Left ventricle myocardium superior (tissue), 1 donor: ENCODE measurements around the gene ZNF234. TPM values are rescaled to one million over a fixed set of nuclear protein-coding genes. Genes with fewer than 3 reads are reported as not detected.
"Not testable (repeated sequence)": the region's sequence is repeated elsewhere in the genome, so short reads cannot be mapped to it uniquely, and the experiment has no call there.

Experiments used
- ATAC-seq: fragments of 200-7000 bp; cut with Tn5 transposase; one replicate; pipeline ENCODE4 v1.9.1; 2020; ENCODE audit warnings: mild to moderate bottlenecking, moderate library complexity
- DNase-seq: peaks from one replicate; pipeline ENCODE4 v3.0.0-alpha.2; 2020
- intact Hi-C: fragments of 100-400 bp; cut with micrococcal nuclease; formaldehyde crosslinking; loops from one replicate; pipeline ENCODE4 v1.11.0; 2022
- total RNA-seq: library from RNA; stranded (reverse); fragmentation: NEBNext Ultra II Directional; extraction: Animal tissue kit (Norgen Biotek cat#: 25700); gene quantifications from one replicate; pipeline ENCODE4 v1.2.1, GENCODE V29; 2021
- donor health status: DM: no; HTN: yes; CAD: no; lungs with severe emphysema.

ZNF234 gene
- total RNA-seq, 1 donor from 2014 or later: 14.3 TPM

- DNase-seq, intact Hi-C loops, ATAC-seq: not testable (repeated sequence)
Measured at GRCh38 chr19:44170660-44171059, 29.3 kb downstream of the ZNF234 start.

DNA sequence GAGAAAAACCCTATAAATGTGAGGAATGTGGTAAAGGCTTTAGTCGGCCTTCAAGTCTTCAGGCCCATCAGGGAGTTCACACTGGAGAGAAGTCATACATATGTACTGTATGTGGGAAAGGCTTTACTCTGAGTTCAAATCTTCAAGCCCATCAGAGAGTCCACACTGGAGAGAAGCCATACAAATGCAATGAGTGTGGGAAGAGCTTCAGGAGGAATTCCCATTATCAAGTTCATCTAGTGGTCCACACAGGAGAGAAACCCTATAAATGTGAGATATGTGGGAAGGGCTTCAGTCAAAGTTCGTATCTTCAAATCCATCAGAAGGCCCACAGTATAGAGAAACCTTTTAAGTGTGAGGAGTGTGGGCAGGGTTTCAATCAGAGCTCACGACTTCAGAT is 35.2 kb downstream of the ZNF234 start:
- intact Hi-C loops: no loop called here
- ATAC-seq: no peak
- DNase-seq: no peak

- no peak for DNase-seq
- no peak for ATAC-seq
- intact Hi-C loops: no loop called here
Measured at GRCh38 chr19:44180968-44181367, 39.6 kb downstream of the ZNF234 start.

GRCh38 chr19:44182145-44182544 is 40.8 kb downstream of the ZNF234 start:
- ATAC-seq: no peak
- intact Hi-C loops: no loop called here
- no peak for DNase-seq

DNA sequence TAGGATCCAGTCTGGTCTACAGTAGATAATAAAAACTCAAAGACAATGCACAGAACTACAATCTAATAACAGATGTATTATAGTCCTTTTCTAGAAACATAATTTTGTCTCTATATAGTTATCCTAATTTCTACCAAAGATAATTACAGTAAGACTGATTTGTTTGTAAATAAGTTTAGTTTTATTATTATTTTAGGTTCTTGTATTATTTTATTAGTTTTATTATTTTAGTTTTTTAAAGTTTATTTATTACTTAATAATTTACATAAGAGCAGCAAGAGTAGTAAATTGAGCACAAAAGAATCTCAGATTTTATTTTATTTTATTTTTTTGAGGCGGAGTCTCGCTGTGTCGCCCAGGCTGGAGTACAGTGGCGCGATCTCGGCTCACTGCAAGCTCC is 48.7 kb downstream of the ZNF234 start:
- no peak for ATAC-seq
- intact Hi-C loops: no loop called here
- DNase-seq: no peak

DNA sequence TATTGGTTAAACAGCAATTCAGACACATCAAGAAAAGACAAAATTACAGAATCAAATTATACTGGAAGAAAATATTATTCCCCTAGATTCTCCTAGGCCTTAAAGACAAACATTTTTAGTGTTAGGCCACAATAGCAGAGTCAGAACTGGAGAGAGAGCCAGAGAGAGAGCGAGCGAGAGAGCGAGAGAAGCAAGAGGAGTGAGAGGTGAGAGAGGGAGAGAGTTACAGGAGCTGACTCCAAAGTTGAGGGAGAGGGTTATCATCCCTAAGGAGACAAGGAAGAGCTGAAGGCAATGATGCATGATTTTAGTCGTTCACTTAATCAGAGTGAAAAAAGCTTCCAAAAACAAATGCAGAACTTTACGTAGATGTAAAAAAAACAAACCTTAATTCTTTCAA is 50.8 kb downstream of the ZNF234 start:
- DNase-seq (no peak), ATAC-seq (no peak)
- intact Hi-C loops: no loop called here

DNA sequence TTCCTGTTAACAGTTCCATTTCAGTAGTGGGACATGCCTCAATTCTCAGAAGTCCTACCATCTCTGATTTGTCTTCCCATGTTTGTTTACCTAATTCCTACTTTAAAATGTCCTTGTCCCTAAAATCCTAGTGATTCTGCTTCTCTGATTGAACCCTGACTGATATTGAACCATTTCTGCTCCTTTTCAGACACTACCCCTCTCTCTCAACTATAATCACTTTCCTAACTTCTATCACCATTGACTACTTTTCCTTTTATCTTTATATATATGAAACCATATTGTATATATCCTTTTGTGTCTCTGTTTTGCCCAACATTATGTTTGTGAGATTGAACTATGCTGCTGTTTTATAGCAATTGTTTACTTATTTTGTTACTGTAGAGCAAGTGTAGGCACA is 55.4 kb downstream of the ZNF234 start:
- intact Hi-C loops: no loop called here
- ATAC-seq (no peak), DNase-seq (no peak)

DNA sequence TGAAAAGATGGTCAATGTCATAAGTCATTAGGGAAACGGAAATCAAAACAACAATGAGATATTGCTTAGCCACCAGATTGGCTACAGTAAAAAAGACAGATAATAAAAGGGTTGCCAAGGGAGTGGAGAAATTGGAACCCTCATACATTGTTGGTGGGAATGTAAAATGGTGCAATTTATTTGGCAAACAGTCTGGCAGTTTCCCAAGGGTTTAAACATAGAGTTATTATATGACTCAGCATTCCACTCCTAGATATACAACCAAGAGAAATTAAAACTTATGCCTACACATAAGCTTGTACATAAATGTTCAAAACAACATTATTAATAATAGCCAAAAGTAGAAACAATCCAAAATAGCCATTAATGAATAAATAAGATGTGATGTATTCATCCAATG is 61.1 kb downstream of the ZNF234 start:
- no peak for ATAC-seq
- DNase-seq: no peak
- intact Hi-C loops: no loop called here

GRCh38 chr19:44202974-44203373 is 61.6 kb downstream of the ZNF234 start:
- no peak for DNase-seq
- intact Hi-C loops: no loop called here
- no peak for ATAC-seq

- intact Hi-C loops, DNase-seq, ATAC-seq: not testable (repeated sequence)
Measured at GRCh38 chr19:44203877-44204276, 62.5 kb downstream of the ZNF234 start.

GRCh38 chr19:44204772-44205171 is 63.4 kb downstream of the ZNF234 start:
- intact Hi-C loops: no loop called here
- DNase-seq (no peak), ATAC-seq (no peak)

- intact Hi-C loops: no loop called here
- peak; percentile 96 for ATAC-seq
- peak; percentile 89 for DNase-seq
Measured at GRCh38 chr19:44207126-44207803, 65.9 kb downstream of the ZNF234 start.

Other genes starting within 250 kb of the ZNF234 start
- 8.9 TPM for gene ZNF45, start 206.3 kb upstream of the ZNF234 start, total RNA-seq
- gene ZNF221, start 190.3 kb upstream of the ZNF234 start, total RNA-seq: 4.3 TPM
- gene ZNF155, start 157.4 kb upstream of the ZNF234 start, total RNA-seq: 8.9 TPM
- 3.0 TPM for gene ZNF230, start 138.6 kb upstream of the ZNF234 start, total RNA-seq
- 3.5 TPM for gene ZNF222, start 116.2 kb upstream of the ZNF234 start, total RNA-seq
- 2.3 TPM for gene ZNF223, start 89.5 kb upstream of the ZNF234 start, total RNA-seq
- 1.8 TPM for gene ZNF284, start 69.4 kb upstream of the ZNF234 start, total RNA-seq
- gene ZNF224, start 47.2 kb upstream of the ZNF234 start, total RNA-seq: 15.5 TPM
- 2.6 TPM for gene ZNF225, start 28.2 kb upstream of the ZNF234 start, total RNA-seq
- 19.9 TPM for gene ZNF226, start 23.5 kb downstream of the ZNF234 start, total RNA-seq
- gene ZNF227, start 71.0 kb downstream of the ZNF234 start, total RNA-seq: 11.5 TPM
- 6.5 TPM for gene ZNF233, start 118.3 kb downstream of the ZNF234 start, total RNA-seq
- 4.5 TPM for gene ZNF235, start 163.5 kb downstream of the ZNF234 start, total RNA-seq
- gene ZNF112, start 215.1 kb downstream of the ZNF234 start, total RNA-seq: 5.4 TPM